Right lobe of liver (tissue), 4 donors: ENCODE measurements around the gene PTPN11.

ENCODE experiments used
- POLR2A ChIP-seq: fragments of 450-650 bp; IDR thresholded peaks from one replicate; pipeline ENCODE4 v1.6.1; 2017; ENCODE audit warnings: antibody characterized with exemption, mild to moderate bottlenecking
- TF ChIP-seq, protein P1 (sequence below), 4 donors: fragments of 200-600 bp in 3 of 4; fragments of 450-650 bp in 1 of 4; IDR thresholded peaks; one replicate each; pipeline versions ENCODE4 v1.5.1 to v1.8.0; 2016 to 2022; ENCODE audit warnings: antibody characterized with exemption in 4 of 4, mild to moderate bottlenecking in 2 of 4
- donor health status: DM: no; HTN: no; CAD: no.
- donor health status: DM: no; HTN: no; CAD: no.
- donor health status: DM: no; HTN: yes; CAD: no.

- TF ChIP-seq, protein P1, sequence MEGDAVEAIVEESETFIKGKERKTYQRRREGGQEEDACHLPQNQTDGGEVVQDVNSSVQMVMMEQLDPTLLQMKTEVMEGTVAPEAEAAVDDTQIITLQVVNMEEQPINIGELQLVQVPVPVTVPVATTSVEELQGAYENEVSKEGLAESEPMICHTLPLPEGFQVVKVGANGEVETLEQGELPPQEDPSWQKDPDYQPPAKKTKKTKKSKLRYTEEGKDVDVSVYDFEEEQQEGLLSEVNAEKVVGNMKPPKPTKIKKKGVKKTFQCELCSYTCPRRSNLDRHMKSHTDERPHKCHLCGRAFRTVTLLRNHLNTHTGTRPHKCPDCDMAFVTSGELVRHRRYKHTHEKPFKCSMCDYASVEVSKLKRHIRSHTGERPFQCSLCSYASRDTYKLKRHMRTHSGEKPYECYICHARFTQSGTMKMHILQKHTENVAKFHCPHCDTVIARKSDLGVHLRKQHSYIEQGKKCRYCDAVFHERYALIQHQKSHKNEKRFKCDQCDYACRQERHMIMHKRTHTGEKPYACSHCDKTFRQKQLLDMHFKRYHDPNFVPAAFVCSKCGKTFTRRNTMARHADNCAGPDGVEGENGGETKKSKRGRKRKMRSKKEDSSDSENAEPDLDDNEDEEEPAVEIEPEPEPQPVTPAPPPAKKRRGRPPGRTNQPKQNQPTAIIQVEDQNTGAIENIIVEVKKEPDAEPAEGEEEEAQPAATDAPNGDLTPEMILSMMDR (IDR thresholded peaks at IDR 0.05) = no peak
- no peak for TF ChIP-seq POLR2A
Measured at GRCh38 chr12:112370199-112370598, 48.5 kb upstream of the PTPN11 start.
